A673 (cell line): Measurements from ENCODE around the gene PRR5L.

Experiments used
- CTCF ChIP-seq: fragments of 300-800, 200-600 bp; sonication (generic); conservative IDR thresholded peaks from 2 replicates; pipeline ENCODE4 v1.5.1; 2017; ENCODE audit warnings: low read depth, mild to moderate bottlenecking, antibody characterized with exemption, low read length, moderate library complexity, mixed read lengths
- EZH2 ChIP-seq: fragments of 200-600 bp; sonication (generic); IDR thresholded peaks from 2 replicates; pipeline ENCODE4 v1.6.1; 2017; ENCODE audit warnings: borderline replicate concordance, low read depth, mild to moderate bottlenecking, mixed read lengths, antibody characterized with exemption, low read length; ENCODE audit not compliant: poor library complexity, severe bottlenecking

GRCh38 chr11:36346562-36347383, 50.7 kb downstream of the PRR5L start:
- TF ChIP-seq CTCF (no peak), EZH2 (no peak)
